Activated naive CD8-positive, alpha-beta T cell (primary cell): ENCODE data around the gene NHSL1.

Source experiments
- H3K27ac Mint-ChIP-seq: one replicate; pipeline ENCODE4 v1.8.0; 2021; ENCODE audit warnings: mixed read lengths
- H3K27me3 Mint-ChIP-seq: one replicate; pipeline ENCODE4 v1.8.0; 2021; ENCODE audit warnings: mixed read lengths
- H3K36me3 Mint-ChIP-seq: one replicate; pipeline ENCODE4 v1.8.0; 2021; ENCODE audit warnings: mixed read lengths
- H3K4me1 Mint-ChIP-seq: one replicate; pipeline ENCODE4 v1.8.0; 2021; ENCODE audit warnings: low read depth, mixed read lengths
- H3K4me3 Mint-ChIP-seq: one replicate; pipeline ENCODE4 v1.8.0; 2021; ENCODE audit warnings: mild to moderate bottlenecking, mixed read lengths
- H3K9me3 Mint-ChIP-seq: one replicate; pipeline ENCODE4 v1.8.0; 2021; ENCODE audit warnings: low read depth, mixed read lengths

The NHSL1 gene

DNA sequence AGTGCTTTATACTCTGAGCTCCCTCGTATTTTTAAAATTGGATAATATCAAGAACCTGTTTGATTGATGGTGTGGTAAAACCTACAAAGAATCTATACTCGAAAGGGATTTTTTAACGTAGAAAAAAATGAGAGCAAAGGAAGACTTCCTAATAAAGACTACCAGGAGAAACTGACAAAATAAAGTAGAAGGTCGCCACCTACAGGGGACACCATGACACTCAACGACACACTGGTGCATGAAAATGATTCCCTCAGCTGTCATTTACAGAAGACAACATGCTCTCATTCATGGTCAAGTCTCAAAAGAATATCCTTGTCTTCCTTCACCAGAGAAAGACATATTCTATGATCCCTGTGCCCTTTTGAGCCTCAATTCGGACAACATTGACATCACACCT, 10.1 kb upstream of the NHSL1 start:
- Mint-ChIP-seq H3K4me3 (no peak overlapping the region), H3K4me1 (peaks cover 2% of the 10 kb centered on the region), H3K9me3 (no peaks in the 10 kb centered on the region), H3K27me3 (no peaks in the 10 kb centered on the region), H3K36me3 (no peaks in the 10 kb centered on the region), H3K27ac (no peak overlapping the region)

DNA sequence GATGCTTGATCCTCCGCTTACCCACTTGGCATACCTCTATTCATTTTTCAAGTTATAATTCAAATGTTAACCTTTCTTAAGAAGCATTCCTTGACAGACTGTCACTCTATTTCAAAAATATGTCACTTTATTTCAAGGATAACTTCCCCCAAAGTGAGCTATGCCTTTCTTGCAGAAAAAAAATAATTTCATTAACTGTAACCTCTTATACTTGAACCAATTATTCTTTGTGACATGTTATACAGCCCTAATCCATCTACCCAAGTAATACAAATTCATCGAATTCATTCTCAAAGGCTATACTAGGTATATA, 9.3 kb upstream of the NHSL1 start:
- H3K9me3 Mint-ChIP-seq, result no peaks in the 10 kb centered on the region
- peaks cover 2% of the 10 kb centered on the region for H3K4me1 Mint-ChIP-seq
- no peaks in the 10 kb centered on the region for H3K27me3 Mint-ChIP-seq
- no peaks in the 10 kb centered on the region for H3K36me3 Mint-ChIP-seq
- no peak overlapping the region for H3K27ac Mint-ChIP-seq
- no peak overlapping the region for H3K4me3 Mint-ChIP-seq

DNA sequence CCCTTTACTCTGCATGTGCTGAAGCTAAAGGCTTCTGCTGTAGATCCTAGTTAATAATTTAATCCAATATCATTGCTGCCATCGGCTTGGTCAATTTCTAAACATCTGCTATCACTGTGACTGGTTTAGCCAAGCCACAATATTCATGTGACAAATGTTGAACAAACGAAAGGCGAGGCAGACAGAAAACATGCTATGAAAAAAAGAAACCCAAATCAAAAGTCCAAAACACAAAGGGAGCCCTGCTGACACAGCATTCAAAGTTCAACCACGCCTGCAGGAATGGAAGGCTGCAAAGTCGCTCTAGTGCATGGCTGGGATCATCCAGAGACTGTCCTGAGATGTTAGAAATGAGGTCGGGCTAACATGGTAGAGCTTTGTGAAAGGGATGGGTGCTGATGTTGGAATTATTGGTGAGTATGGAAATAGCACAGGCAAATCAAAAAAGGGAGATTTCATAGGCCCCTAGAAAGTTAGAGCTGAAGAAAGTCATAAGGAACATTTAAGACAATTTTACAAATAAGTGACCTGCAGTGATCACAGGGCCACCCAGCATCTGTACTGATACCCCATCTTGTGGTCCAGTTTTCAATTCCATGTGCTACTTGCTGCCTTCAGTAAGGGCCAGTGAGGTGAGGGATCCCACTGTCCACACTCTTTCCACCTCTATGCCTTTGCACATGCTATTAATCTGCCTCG, 8.8 kb upstream of the NHSL1 start:
- H3K27me3 Mint-ChIP-seq, result no peaks in the 10 kb centered on the region
- no peak overlapping the region for H3K27ac Mint-ChIP-seq
- no peak overlapping the region for H3K4me3 Mint-ChIP-seq
- peaks cover 2% of the 10 kb centered on the region for H3K4me1 Mint-ChIP-seq
- no peaks in the 10 kb centered on the region for H3K9me3 Mint-ChIP-seq
- H3K36me3 Mint-ChIP-seq, result no peaks in the 10 kb centered on the region

DNA sequence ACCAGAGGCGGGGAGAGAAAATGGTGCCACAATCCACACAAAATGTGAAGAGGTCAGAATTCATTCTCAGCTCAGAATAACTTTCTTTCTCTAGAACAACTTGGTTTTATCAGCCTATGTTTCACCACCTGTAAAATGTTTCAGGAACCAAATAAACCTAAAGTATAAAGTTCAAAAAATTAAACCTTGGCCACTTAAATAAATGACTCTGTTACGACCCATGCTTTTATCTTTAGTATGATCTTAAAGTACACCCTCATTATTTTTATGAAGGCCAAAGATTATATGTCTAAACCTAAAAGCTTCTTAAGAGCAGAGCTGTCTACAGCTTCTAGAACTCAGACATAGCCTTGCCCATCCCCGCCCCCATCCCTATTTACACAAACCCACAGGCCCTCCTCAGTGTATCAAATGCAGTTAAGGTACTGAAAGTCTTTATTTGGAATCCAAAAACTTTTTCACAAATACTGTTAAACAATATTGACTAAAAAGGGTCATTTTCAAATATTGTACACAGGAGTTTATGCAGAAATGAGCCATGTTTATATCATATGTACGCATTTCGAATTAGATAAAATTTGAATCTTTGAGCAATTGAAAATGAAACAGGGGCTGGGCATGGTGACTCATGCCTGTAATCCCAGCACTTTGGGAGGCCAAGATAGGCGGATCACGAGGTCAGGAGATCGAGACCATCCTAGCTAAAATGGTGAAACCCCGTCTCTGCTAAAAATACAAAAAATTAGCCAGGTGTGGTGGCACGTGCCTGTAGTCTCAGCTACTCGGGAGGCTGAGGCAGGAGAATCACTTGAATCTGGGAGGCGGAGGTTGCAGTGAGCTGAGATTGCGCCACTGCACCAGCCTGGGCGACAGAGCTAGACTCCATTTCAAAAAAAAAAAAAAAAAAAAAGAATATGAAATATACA, 5.7 kb upstream of the NHSL1 start:
- no peaks in the 10 kb centered on the region for H3K36me3 Mint-ChIP-seq
- no peak overlapping the region for H3K27ac Mint-ChIP-seq
- H3K9me3 Mint-ChIP-seq, result no peaks in the 10 kb centered on the region

DNA sequence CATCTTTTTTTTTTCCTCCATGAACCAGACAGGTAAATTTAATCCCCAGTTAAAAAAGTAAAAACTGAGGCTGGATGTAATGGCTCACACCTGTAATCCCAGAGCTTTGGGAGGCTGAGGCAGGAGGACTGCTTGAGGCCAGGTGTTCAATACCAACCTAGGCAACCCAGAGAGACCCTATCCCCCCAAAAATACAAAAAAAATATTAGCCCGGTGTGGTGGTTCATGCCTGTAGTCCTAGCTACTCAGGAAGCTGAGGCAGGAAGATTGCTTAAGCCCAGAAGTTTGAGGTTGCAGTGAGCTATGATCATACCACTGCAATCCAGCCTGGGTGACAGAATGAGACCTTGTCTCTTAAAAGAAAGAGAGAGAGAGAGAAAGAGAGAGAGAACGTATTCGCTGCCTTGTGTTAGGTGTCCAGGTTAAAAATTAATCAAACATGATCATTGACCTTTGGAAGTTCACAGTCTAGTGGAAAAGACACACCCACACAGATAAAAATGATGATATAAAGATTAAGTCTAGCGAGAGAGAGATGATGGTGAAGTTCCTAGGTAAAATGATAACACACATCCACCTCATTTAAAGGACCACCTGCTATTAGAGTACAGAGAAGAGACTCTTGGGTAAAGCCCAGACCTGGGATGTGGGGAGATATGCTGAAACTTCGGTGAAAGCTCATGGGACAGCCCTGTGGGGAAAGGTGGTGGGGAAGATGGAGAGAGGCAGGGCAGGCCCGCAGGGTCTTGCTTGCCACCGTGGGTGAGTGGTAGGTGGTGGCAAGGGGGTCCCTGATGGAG, 4.8 kb upstream of the NHSL1 start:
- H3K4me3 Mint-ChIP-seq, result no peak overlapping the region
- H3K36me3 Mint-ChIP-seq, result no peaks in the 10 kb centered on the region
- no peaks in the 10 kb centered on the region for H3K9me3 Mint-ChIP-seq
- H3K27ac Mint-ChIP-seq, result no peak overlapping the region
- H3K4me1 Mint-ChIP-seq, result peaks cover 4% of the 10 kb centered on the region
- H3K27me3 Mint-ChIP-seq, result no peaks in the 10 kb centered on the region

More for the DNA sequence above, 5.7 kb upstream of the NHSL1 start:
- Mint-ChIP-seq H3K4me1 (peaks cover 2% of the 10 kb centered on the region), H3K27me3 (no peaks in the 10 kb centered on the region), H3K4me3 (no peak overlapping the region)

DNA sequence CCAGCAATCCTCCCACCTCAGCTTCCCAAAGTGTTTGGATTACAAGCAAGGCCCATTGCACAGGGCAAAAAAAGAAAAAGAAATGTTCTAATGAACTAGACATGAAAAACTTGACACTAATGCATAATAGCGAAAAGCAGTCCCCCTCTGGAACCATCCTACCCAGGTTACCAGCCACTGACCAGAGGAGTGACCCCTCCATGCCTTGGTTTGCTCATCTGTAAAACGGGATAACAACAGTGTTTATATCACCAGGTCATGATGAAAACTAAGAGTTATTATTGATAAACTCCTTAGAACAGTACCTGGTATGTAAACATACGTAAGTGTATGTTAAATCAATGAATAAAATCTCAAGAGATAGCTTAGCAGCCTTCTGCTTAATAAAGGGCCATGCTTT, 3.3 kb upstream of the NHSL1 start:
- Mint-ChIP-seq H3K36me3 (no peaks in the 10 kb centered on the region), H3K4me3 (no peak overlapping the region), H3K27me3 (peaks cover 4% of the 10 kb centered on the region), H3K4me1 (peaks cover 4% of the 10 kb centered on the region), H3K27ac (no peak overlapping the region), H3K9me3 (no peaks in the 10 kb centered on the region)

DNA sequence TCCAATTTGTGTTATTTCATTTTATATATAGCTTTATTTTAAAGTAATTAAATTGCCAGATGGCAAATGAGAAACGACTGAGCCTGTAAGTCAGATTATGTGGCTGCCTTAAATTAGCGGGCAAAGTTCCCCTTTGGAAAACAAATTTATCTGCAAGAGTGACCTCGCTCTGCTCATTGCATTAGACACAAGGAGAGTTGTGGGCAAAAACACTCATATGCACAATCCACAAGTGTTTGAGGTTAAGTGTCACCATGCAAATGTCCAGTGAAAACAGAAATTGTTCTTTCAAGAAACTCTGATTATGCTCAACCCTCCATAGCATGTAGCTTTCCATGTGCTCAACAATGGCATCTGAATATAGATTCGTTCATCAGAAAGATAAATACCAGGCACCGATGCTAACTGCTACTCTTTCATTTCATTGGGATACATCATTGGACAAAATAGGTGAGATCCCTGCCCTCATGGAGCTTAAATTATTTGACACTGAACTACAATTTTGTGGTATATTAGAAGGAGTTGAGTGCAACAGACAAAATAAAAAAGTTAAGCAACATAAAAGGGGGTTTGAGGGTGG, 1.7 kb upstream of the NHSL1 start:
- H3K9me3 Mint-ChIP-seq, result no peaks in the 10 kb centered on the region
- no peak overlapping the region for H3K27ac Mint-ChIP-seq
- no peaks in the 10 kb centered on the region for H3K36me3 Mint-ChIP-seq
- H3K4me1 Mint-ChIP-seq, result peaks cover 4% of the 10 kb centered on the region
- H3K4me3 Mint-ChIP-seq, result no peak overlapping the region
- peaks cover 6% of the 10 kb centered on the region for H3K27me3 Mint-ChIP-seq

DNA sequence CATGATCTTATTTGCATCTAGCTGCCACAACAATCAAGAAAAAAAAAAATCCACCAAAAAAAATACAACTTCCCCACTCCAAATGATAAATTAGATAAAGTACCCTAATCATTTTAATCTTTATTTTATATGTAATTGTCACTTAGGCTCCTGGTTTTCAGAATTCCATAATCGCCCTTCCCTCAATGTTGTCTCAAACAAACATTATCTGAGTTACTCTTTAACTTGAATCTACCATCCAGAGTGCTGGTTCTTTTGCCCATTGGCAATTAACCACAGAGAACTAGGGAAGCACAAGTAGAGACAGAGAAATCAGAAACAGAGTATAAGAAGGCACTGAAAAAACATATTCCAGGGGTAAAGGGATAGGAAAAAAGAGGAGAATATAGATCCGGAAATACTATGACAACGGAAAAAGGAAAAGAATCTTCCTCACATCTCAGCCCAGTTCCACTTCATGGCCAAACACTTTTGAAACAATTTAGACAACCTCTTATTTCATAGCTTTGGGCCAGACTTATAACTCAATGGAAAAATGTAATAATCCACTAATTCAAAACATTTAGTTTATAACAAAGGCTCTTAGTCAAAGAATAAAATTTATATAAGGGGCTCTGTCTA, 861 bp upstream of the NHSL1 start:
- no peak overlapping the region for H3K4me3 Mint-ChIP-seq
- H3K27me3 Mint-ChIP-seq, result peaks cover 6% of the 10 kb centered on the region
- peaks cover 4% of the 10 kb centered on the region for H3K4me1 Mint-ChIP-seq
- no peaks in the 10 kb centered on the region for H3K9me3 Mint-ChIP-seq
- H3K27ac Mint-ChIP-seq, result no peak overlapping the region
- H3K36me3 Mint-ChIP-seq, result no peaks in the 10 kb centered on the region

DNA sequence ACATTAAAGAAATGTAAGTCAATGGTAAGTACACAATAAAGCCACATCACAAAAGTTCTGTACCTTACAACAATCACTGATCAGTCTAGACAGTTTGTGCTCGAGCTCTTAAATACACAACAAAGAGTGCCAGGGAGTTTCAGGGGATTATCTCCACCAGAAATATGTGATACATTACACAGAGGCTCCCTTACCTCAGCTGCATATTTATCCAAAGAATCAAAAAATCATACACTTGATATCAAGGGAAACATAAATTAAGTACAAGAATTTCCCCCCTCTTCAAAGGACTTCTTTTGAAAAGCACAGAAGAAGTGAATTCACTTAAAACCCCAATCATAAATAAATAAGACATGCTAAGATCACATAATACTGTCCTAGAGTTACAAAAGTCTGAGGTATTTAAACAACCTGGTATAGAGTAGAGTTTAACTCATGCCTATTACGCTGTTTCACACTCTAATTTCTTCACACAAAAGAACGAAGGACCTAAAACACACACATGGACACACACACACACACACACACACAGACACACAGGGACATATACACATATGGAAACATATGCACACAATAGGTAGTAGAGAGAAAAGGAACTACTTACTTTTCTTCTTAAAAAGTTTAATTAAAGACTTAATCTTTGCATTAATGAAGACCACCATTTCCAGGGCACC, 528 bp downstream of the NHSL1 start:
- no peaks in the 10 kb centered on the region for H3K9me3 Mint-ChIP-seq
- peaks cover 4% of the 10 kb centered on the region for H3K4me1 Mint-ChIP-seq
- H3K4me3 Mint-ChIP-seq, result no peak overlapping the region
- no peak overlapping the region for H3K27ac Mint-ChIP-seq
- H3K36me3 Mint-ChIP-seq, result no peaks in the 10 kb centered on the region
- peaks cover 6% of the 10 kb centered on the region for H3K27me3 Mint-ChIP-seq

DNA sequence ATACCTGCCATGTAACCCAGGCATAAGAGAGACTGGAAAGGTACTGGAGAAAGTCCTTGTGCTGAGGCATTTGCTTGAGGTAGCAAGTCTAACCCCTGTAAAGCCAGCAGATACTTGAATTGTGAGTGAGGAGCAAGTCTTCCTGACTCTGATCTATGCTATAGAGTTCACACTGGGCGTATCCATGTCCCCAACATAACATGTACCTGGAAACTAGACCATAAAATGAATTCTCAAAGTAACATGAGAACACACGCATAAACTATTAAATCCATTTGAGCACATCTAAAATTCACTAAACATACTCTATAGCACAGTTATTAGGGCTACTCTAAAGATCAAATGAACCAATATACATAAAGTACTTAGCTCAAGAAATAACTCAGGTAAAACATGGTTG, 2.0 kb downstream of the NHSL1 start:
- no peaks in the 10 kb centered on the region for H3K36me3 Mint-ChIP-seq
- H3K27me3 Mint-ChIP-seq, result peaks cover 6% of the 10 kb centered on the region
- H3K4me3 Mint-ChIP-seq, result no peak overlapping the region
- H3K4me1 Mint-ChIP-seq, result peaks cover 4% of the 10 kb centered on the region
- no peaks in the 10 kb centered on the region for H3K9me3 Mint-ChIP-seq
- H3K27ac Mint-ChIP-seq, result no peak overlapping the region

DNA sequence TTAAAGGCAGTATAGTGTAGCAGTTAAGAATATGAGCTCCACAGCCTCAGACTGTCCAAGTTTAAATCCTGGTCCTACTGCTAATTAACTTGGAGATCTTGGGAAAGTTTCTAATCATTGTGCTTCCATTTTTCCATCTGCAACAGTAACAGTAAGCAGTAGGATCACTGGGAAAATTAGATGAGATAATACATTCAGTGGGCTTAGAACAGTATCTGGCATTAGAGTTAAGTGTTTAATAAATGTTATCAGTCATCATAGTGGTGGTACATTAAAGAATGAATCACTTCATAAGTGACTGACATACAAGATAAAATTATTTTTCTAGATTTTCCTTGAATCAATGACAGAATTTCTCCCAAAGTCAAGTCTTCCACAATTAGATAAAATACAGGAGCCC, 5.0 kb downstream of the NHSL1 start:
- Mint-ChIP-seq H3K27ac (no peak overlapping the region), H3K36me3 (no peaks in the 10 kb centered on the region), H3K27me3 (peaks cover 6% of the 10 kb centered on the region), H3K4me1 (peaks cover 1% of the 10 kb centered on the region), H3K9me3 (no peaks in the 10 kb centered on the region), H3K4me3 (no peak overlapping the region)

DNA sequence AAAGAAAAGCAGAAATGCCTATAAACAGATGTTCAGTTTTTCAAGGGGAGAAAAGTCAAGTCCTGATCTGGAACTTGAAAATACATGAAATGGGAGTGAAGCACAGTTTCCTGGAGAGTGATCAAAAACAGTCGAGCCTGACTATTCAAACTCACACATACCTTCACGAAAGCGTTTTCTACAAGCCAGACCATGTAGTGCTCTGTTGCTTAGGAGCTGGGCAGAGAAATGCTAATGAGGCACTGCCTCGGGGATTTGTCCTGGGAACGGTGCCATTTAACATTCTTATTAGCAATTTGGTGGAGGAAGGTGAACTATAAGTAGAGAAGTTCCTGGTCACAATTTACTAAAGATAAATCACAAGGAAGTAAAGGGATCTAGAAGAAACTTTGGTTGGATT, 5.9 kb downstream of the NHSL1 start:
- no peak overlapping the region for H3K4me3 Mint-ChIP-seq
- no peaks in the 10 kb centered on the region for H3K36me3 Mint-ChIP-seq
- no peaks in the 10 kb centered on the region for H3K9me3 Mint-ChIP-seq
- H3K27me3 Mint-ChIP-seq, result peaks cover 6% of the 10 kb centered on the region
- no peak overlapping the region for H3K27ac Mint-ChIP-seq
- no peaks in the 10 kb centered on the region for H3K4me1 Mint-ChIP-seq

DNA sequence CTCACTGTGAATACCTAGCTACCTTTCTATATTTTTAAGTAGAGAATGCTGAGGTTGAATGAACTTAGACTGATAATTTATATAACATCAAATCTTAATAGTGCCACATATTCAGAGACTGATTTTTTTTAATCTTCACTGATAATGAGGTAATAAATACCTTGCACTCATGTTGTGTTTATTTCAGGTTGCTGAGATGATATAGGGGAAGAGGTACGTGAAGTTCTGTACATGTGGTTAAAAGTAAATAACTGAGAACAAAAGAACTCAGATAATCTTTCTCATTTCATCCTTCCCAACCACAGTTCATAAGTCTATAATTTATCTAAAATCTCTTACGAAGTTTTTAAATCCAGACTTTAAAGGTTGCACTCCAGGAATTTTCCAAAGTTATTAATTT, 6.4 kb downstream of the NHSL1 start:
- Mint-ChIP-seq H3K27ac (no peak overlapping the region), H3K27me3 (peaks cover 2% of the 10 kb centered on the region), H3K36me3 (no peaks in the 10 kb centered on the region), H3K4me3 (no peak overlapping the region), H3K9me3 (no peaks in the 10 kb centered on the region), H3K4me1 (no peaks in the 10 kb centered on the region)

DNA sequence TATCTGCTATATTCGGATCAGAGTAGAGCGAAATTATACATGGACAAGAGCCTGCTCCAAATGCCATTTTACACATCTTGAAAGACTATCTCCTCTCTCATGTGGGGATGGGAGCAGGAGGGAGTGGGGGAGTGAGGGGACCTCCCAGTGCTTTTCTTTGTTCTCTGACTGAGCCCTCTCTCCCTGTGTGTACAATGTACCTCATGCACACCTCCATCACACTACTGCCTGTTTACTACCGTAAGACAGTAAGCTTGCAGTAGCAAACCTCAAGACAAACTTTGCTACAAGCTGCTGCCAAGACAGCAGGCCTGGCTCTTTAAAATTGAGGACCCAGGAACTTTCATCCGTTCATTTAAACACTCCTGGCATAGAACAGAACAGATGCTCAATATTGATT, 7.2 kb downstream of the NHSL1 start:
- Mint-ChIP-seq H3K4me3 (no peak overlapping the region), H3K36me3 (no peaks in the 10 kb centered on the region), H3K27ac (no peak overlapping the region), H3K4me1 (no peaks in the 10 kb centered on the region), H3K27me3 (peaks cover 2% of the 10 kb centered on the region), H3K9me3 (no peaks in the 10 kb centered on the region)
